Stimulated activated CD4-positive, alpha-beta T cell treated with anti-CD3 and anti-CD28 coated beads, Interleukin-15, amount 100 ng/mL, for 24 hours (primary cell): Measurements from ENCODE around the gene PFKFB3.
"Not testable (repeated sequence)": the region's sequence is repeated elsewhere in the genome, so short reads cannot be mapped to it uniquely, and the experiment has no call there.

ENCODE experiments used
- DNase-seq: peaks from one replicate; pipeline ENCODE4 v3.0.0-alpha.2; 2020

Gene PFKFB3

GRCh38 chr10:6202684-6203330 is at the start of gene PFKFB3:
TSS of gene PFKFB3 (plus strand) at chr10:6202932. CDS start at chr10:6203261, 329 bp downstream.
- DNase-seq, result peak; percentile 97

- no peak for DNase-seq
Measured at GRCh38 chr10:6153845-6154244, 48.9 kb upstream of the PFKFB3 start.

- DNase-seq, result no peak
Measured at GRCh38 chr10:6154566-6154965, 48.2 kb upstream of the PFKFB3 start.

GRCh38 chr10:6158276-6158675 is 44.5 kb upstream of the PFKFB3 start:
- no peak for DNase-seq

- no peak for DNase-seq
Measured at GRCh38 chr10:6161921-6162320, 40.8 kb upstream of the PFKFB3 start.

- no peak for DNase-seq
Measured at GRCh38 chr10:6162589-6163356, 40.0 kb upstream of the PFKFB3 start.

- peak; percentile 95 for DNase-seq
Measured at GRCh38 chr10:6163364-6164270, 39.1 kb upstream of the PFKFB3 start.

GRCh38 chr10:6164271-6165095 is 38.2 kb upstream of the PFKFB3 start:
- DNase-seq, result no peak

GRCh38 chr10:6165221-6165725 is 37.5 kb upstream of the PFKFB3 start:
- no peak for DNase-seq

- DNase-seq, result not testable (repeated sequence)
Measured at GRCh38 chr10:6165933-6166332, 36.8 kb upstream of the PFKFB3 start.

- DNase-seq, result no peak
Measured at GRCh38 chr10:6167456-6167855, 35.3 kb upstream of the PFKFB3 start.

GRCh38 chr10:6168084-6168483 is 34.6 kb upstream of the PFKFB3 start:
- no peak for DNase-seq

- DNase-seq, result no peak
Measured at GRCh38 chr10:6170638-6171037, 32.1 kb upstream of the PFKFB3 start.

- DNase-seq, result peak; percentile 58
Measured at GRCh38 chr10:6171881-6172695, 30.6 kb upstream of the PFKFB3 start.

- peak; percentile 67 for DNase-seq
Measured at GRCh38 chr10:6173203-6173602, 29.5 kb upstream of the PFKFB3 start.

- no peak for DNase-seq
Measured at GRCh38 chr10:6174201-6174874, 28.4 kb upstream of the PFKFB3 start.

- no peak for DNase-seq
Measured at GRCh38 chr10:6175329-6176055, 27.2 kb upstream of the PFKFB3 start.

- DNase-seq, result no peak
Measured at GRCh38 chr10:6176691-6177231, 26.0 kb upstream of the PFKFB3 start.

GRCh38 chr10:6177880-6178281 is 24.9 kb upstream of the PFKFB3 start:
- no peak for DNase-seq

GRCh38 chr10:6178581-6178980 is 24.2 kb upstream of the PFKFB3 start:
- DNase-seq, result no peak
